Caco-2 (cell line): ENCODE results near the gene C1orf50. TPM values are rescaled to one million over a fixed set of nuclear protein-coding genes. Genes with fewer than 3 reads are reported as not detected.

ENCODE experiments used
- BruUV-seq: library from RNA; stranded (reverse); fragments of 400-500 nt; replicated peaks from 2 replicates; lab custom pipeline; 2021; lab: Mats Ljungman, UMichigan
- CTCF ChIA-PET: fragments of 300-600 bp; sonication (Branson Sonifier 250); formaldehyde crosslinking; loops from one replicate; lab custom pipeline; 2022; ENCODE audit warnings: antibody characterized with exemption; lab: Charles Lee
- POLR2A ChIA-PET: fragments of 300-600 bp; sonication (Branson Sonifier 250); formaldehyde crosslinking; loops from one replicate; lab custom pipeline; 2022; ENCODE audit warnings: antibody characterized with exemption; lab: Charles Lee
- DNase-seq, 2 experiments: peaks; one replicate each; pipeline versions ENCODE4 v3.0.0 to v3.0.0-alpha.2; 2020 to 2022
- H3K27me3 ChIP-seq: replicated peaks from 2 replicates; pipeline ENCODE4 v1.6.0; 2011; ENCODE audit warnings: low read length; ENCODE audit not compliant: control insufficient read depth, insufficient read depth
- H3K36me3 ChIP-seq: 2 replicates; pipeline ENCODE4 v1.5.1; 2011; ENCODE audit warnings: low read length; ENCODE audit not compliant: control insufficient read depth, insufficient read depth
- H3K4me1 ChIP-seq: fragments of 250-450 bp; sonication (Bioruptor Pico); 2 replicates; pipeline ENCODE4 v1.5.1; 2020; ENCODE audit warnings: mild to moderate bottlenecking
- H3K4me3 ChIP-seq: 2 replicates; pipeline ENCODE4 v1.5.1; 2011; ENCODE audit warnings: low read depth, mild to moderate bottlenecking, control low read depth, low read length
- H3K9me3 ChIP-seq: fragments of 250-450 bp; sonication (Bioruptor Pico); 2 replicates; pipeline ENCODE4 v1.5.1; 2020; ENCODE audit warnings: mild to moderate bottlenecking, moderate library complexity
- H3K27ac Mint-ChIP-seq: one replicate; pipeline ENCODE4 v1.8.0; 2022; ENCODE audit warnings: mixed read lengths; ENCODE audit not compliant: unreplicated experiment
- H3K27me3 Mint-ChIP-seq: one replicate; pipeline ENCODE4 v1.8.0; 2022; ENCODE audit warnings: mixed read lengths; ENCODE audit not compliant: insufficient read depth, unreplicated experiment
- H3K36me3 Mint-ChIP-seq: one replicate; pipeline ENCODE4 v1.8.0; 2022; ENCODE audit warnings: mild to moderate bottlenecking, mixed read lengths; ENCODE audit not compliant: insufficient read depth, unreplicated experiment
- H3K4me1 Mint-ChIP-seq: one replicate; pipeline ENCODE4 v1.8.0; 2022; ENCODE audit warnings: low read depth, mixed read lengths; ENCODE audit not compliant: unreplicated experiment
- H3K4me3 Mint-ChIP-seq: one replicate; pipeline ENCODE4 v1.8.0; 2022; ENCODE audit warnings: mild to moderate bottlenecking, moderate library complexity, mixed read lengths; ENCODE audit not compliant: unreplicated experiment
- H3K9me3 Mint-ChIP-seq: one replicate; pipeline ENCODE4 v1.8.0; 2022; ENCODE audit warnings: mixed read lengths; ENCODE audit not compliant: unreplicated experiment
- CTCF ChIP-seq, 2 experiments: fragments of 200-600 bp in 1 of 2; IDR thresholded peaks; 1 replicate in 1 of 2; 2 replicates in 1 of 2; pipeline versions ENCODE4 v1.5.1 to v1.8.0; 2011 to 2022; ENCODE audit warnings: antibody characterized with exemption in 1 of 2, control low read depth in 1 of 2, inconsistent platforms in 1 of 2, low read depth in 1 of 2, low read length in 1 of 2, mild to moderate bottlenecking in 1 of 2, moderate library complexity in 1 of 2; ENCODE audit not compliant: insufficient read depth in 1 of 2, severe bottlenecking in 1 of 2, unreplicated experiment in 1 of 2
- intact Hi-C: fragments of 100-400 bp; cut with micrococcal nuclease; formaldehyde crosslinking; loops from one replicate; pipeline ENCODE4 v1.10.0; 2022; ENCODE audit not compliant: unreplicated experiment
- total RNA-seq: library from RNA; stranded (reverse); gene quantifications from 2 replicates; pipeline ENCODE4 v1.2.3, GENCODE V29; 2022

Gene C1orf50
- total RNA-seq, 1 experiment from 2014 or later, result 6.1 TPM

GRCh38 chr1:42801832-42802473 lies 34.9 kb downstream of the C1orf50 start:
- no peaks in the 10 kb centered on the region for H3K9me3 Mint-ChIP-seq
- no peaks in the 10 kb centered on the region for H3K4me1 Mint-ChIP-seq
- Histone ChIP-seq H3K36me3 (no peaks in the 10 kb centered on the region), H3K9me3 (no peaks in the 10 kb centered on the region), H3K27me3 (no peaks in the 10 kb centered on the region), H3K4me3 (no peak overlapping the region), H3K4me1 (no peaks in the 10 kb centered on the region)
- no peak for DNase-seq
- intact Hi-C loops, result no loop called here
- H3K4me3 Mint-ChIP-seq, result no peak overlapping the region
- no TSS peak for BruUV-seq
- no peak for TF ChIP-seq CTCF (IDR thresholded peaks at IDR 0.05; ENCODE audit: insufficient read depth in 1 of 2, low read depth in 1 of 2, low read length in 1 of 2, severe bottlenecking in 1 of 2, unreplicated experiment in 1 of 2)
- H3K27ac Mint-ChIP-seq, result no peak overlapping the region
- ChIA-PET POLR2A (no interaction called here), CTCF (no interaction called here)
- no peaks in the 10 kb centered on the region for H3K36me3 Mint-ChIP-seq
- H3K27me3 Mint-ChIP-seq, result no peaks in the 10 kb centered on the region

- Histone ChIP-seq H3K4me3 (no peak overlapping the region), H3K4me1 (no peaks in the 10 kb centered on the region), H3K9me3 (no peaks in the 10 kb centered on the region), H3K36me3 (no peaks in the 10 kb centered on the region), H3K27me3 (no peaks in the 10 kb centered on the region)
- POLR2A ChIA-PET, result no interaction called here
- DNase-seq, result no peak
- H3K4me1 Mint-ChIP-seq, result no peaks in the 10 kb centered on the region
- no TSS peak for BruUV-seq
- CTCF ChIA-PET, result no interaction called here
- H3K36me3 Mint-ChIP-seq, result no peaks in the 10 kb centered on the region
- no peaks in the 10 kb centered on the region for H3K27me3 Mint-ChIP-seq
- TF ChIP-seq CTCF (IDR thresholded peaks at IDR 0.05; ENCODE audit: insufficient read depth in 1 of 2, low read depth in 1 of 2, low read length in 1 of 2, severe bottlenecking in 1 of 2, unreplicated experiment in 1 of 2), result no peak
- no peak overlapping the region for H3K4me3 Mint-ChIP-seq
- no peaks in the 10 kb centered on the region for H3K9me3 Mint-ChIP-seq
- intact Hi-C loops, result no loop called here
- no peak overlapping the region for H3K27ac Mint-ChIP-seq
Observed at GRCh38 chr1:42806171-42806570, 39.1 kb downstream of the C1orf50 start.

- Histone ChIP-seq H3K27me3 (no peaks in the 10 kb centered on the region), H3K4me1 (no peaks in the 10 kb centered on the region), H3K36me3 (no peaks in the 10 kb centered on the region), H3K9me3 (no peaks in the 10 kb centered on the region), H3K4me3 (no peak overlapping the region)
- Mint-ChIP-seq H3K9me3 (no peaks in the 10 kb centered on the region), H3K4me1 (no peaks in the 10 kb centered on the region), H3K36me3 (no peaks in the 10 kb centered on the region), H3K4me3 (no peak overlapping the region), H3K27ac (no peak overlapping the region), H3K27me3 (no peaks in the 10 kb centered on the region)
- CTCF ChIA-PET, result no interaction called here
- TF ChIP-seq CTCF (IDR thresholded peaks at IDR 0.05; ENCODE audit: insufficient read depth in 1 of 2, low read depth in 1 of 2, low read length in 1 of 2, severe bottlenecking in 1 of 2, unreplicated experiment in 1 of 2), result no peak
- intact Hi-C loops, result no loop called here
- POLR2A ChIA-PET, result interaction anchor here (0.7 kb wide), 1 partner anchor 314 kb away, joined by 6 read pairs; no protein-coding TSS in a partner anchor
- no peak for DNase-seq
- no TSS peak for BruUV-seq
Observed at GRCh38 chr1:42806593-42806992, 39.5 kb downstream of the C1orf50 start.
